Measurements from ENCODE around the gene KLHDC7B. TPM values are rescaled to one million over a fixed set of nuclear protein-coding genes. Genes with fewer than 3 reads are reported as not detected.

Gene KLHDC7B
- total and polyA plus RNA-seq, 2 experiments from 2014 or later = 0.75 to 1.7 TPM

- no peak overlapping the region for H3K27ac ChIP-seq
- TF ChIP-seq CTCF (IDR thresholded peaks at IDR 0.05; ENCODE audit: poor library complexity) = no peak
- TF ChIP-seq EZH2phosphoT487 (IDR thresholded peaks at IDR 0.05; ENCODE audit: low read depth, severe bottlenecking, unreplicated experiment) = no peak
- no peak for TF ChIP-seq EZH2 (IDR thresholded peaks at IDR 0.05; ENCODE audit: borderline replicate concordance)
- H3K9me2 ChIP-seq (replicated peaks; ENCODE audit: insufficient read depth) = no peaks in the 10 kb centered on the region
- H3K4me2 ChIP-seq = no peak overlapping the region
- no peak overlapping the region for H3K4me3 ChIP-seq
- no peaks in the 10 kb centered on the region for H3K9me3 ChIP-seq (ENCODE audit: low read depth)
- 77% methylated on average over 8 of the region's 8 CpGs for WGBS (ENCODE audit: low lambda C conversion rate, missing lambda C conversion rate)
- H2AFZ ChIP-seq = no peak overlapping the region
- no peaks in the 10 kb centered on the region for H3K36me3 ChIP-seq (replicated peaks; ENCODE audit: insufficient read depth, low read depth)
- no peaks in the 10 kb centered on the region for H3K27me3 ChIP-seq
- H4K20me1 ChIP-seq (ENCODE audit: insufficient read depth, poor library complexity, severe bottlenecking) = no peaks in the 10 kb centered on the region
- H3K4me1 ChIP-seq (ENCODE audit: insufficient read depth) = no peaks in the 10 kb centered on the region
- no peak for DNase-seq (ENCODE audit: low spot score)
- H3K79me2 ChIP-seq = no peaks in the 10 kb centered on the region
Measured at GRCh38 chr22:50553310-50553709, 7.6 kb downstream of the KLHDC7B start.

- Histone ChIP-seq H4K20me1 (ENCODE audit: insufficient read depth, poor library complexity, severe bottlenecking) (no peaks in the 10 kb centered on the region), H2AFZ (no peak overlapping the region), H3K4me3 (no peak overlapping the region), H3K36me3 (replicated peaks; ENCODE audit: insufficient read depth, low read depth) (no peaks in the 10 kb centered on the region), H3K27me3 (no peaks in the 10 kb centered on the region), H3K9me3 (ENCODE audit: low read depth) (no peaks in the 10 kb centered on the region), H3K4me1 (ENCODE audit: insufficient read depth) (no peaks in the 10 kb centered on the region), H3K9me2 (replicated peaks; ENCODE audit: insufficient read depth) (no peaks in the 10 kb centered on the region), H3K4me2 (no peak overlapping the region), H3K27ac (no peak overlapping the region), H3K79me2 (no peaks in the 10 kb centered on the region)
- 91% methylated on average over 5 of the region's 5 CpGs for WGBS (ENCODE audit: low lambda C conversion rate, missing lambda C conversion rate)
- TF ChIP-seq EZH2phosphoT487 (IDR thresholded peaks at IDR 0.05; ENCODE audit: low read depth, severe bottlenecking, unreplicated experiment) (no peak), EZH2 (IDR thresholded peaks at IDR 0.05; ENCODE audit: borderline replicate concordance) (no peak), CTCF (IDR thresholded peaks at IDR 0.05; ENCODE audit: poor library complexity) (no peak)
- no peak for DNase-seq (ENCODE audit: low spot score)
Measured at GRCh38 chr22:50556703-50557102, 11.0 kb downstream of the KLHDC7B start.

GRCh38 chr22:50560034-50560433 is 14.3 kb downstream of the KLHDC7B start:
- Histone ChIP-seq H3K79me2 (no peaks in the 10 kb centered on the region), H3K9me2 (replicated peaks; ENCODE audit: insufficient read depth) (no peaks in the 10 kb centered on the region), H3K9me3 (ENCODE audit: low read depth) (no peaks in the 10 kb centered on the region), H3K4me2 (no peak overlapping the region), H3K27me3 (no peaks in the 10 kb centered on the region), H3K4me3 (no peak overlapping the region), H3K36me3 (replicated peaks; ENCODE audit: insufficient read depth, low read depth) (no peaks in the 10 kb centered on the region), H3K27ac (no peak overlapping the region), H4K20me1 (ENCODE audit: insufficient read depth, poor library complexity, severe bottlenecking) (no peaks in the 10 kb centered on the region), H3K4me1 (ENCODE audit: insufficient read depth) (peaks cover 12% of the 10 kb centered on the region), H2AFZ (no peak overlapping the region)
- TF ChIP-seq EZH2phosphoT487 (IDR thresholded peaks at IDR 0.05; ENCODE audit: low read depth, severe bottlenecking, unreplicated experiment) (no peak), CTCF (IDR thresholded peaks at IDR 0.05; ENCODE audit: poor library complexity) (no peak), EZH2 (IDR thresholded peaks at IDR 0.05; ENCODE audit: borderline replicate concordance) (no peak)
- no peak for DNase-seq (ENCODE audit: low spot score)
- WGBS (ENCODE audit: low lambda C conversion rate, missing lambda C conversion rate) = 89% methylated on average over 3 of the region's 3 CpGs

Data from hepatocyte (in vitro differentiated cells).